ENCODE measurements around the gene PATJ.

The PATJ gene

DNA sequence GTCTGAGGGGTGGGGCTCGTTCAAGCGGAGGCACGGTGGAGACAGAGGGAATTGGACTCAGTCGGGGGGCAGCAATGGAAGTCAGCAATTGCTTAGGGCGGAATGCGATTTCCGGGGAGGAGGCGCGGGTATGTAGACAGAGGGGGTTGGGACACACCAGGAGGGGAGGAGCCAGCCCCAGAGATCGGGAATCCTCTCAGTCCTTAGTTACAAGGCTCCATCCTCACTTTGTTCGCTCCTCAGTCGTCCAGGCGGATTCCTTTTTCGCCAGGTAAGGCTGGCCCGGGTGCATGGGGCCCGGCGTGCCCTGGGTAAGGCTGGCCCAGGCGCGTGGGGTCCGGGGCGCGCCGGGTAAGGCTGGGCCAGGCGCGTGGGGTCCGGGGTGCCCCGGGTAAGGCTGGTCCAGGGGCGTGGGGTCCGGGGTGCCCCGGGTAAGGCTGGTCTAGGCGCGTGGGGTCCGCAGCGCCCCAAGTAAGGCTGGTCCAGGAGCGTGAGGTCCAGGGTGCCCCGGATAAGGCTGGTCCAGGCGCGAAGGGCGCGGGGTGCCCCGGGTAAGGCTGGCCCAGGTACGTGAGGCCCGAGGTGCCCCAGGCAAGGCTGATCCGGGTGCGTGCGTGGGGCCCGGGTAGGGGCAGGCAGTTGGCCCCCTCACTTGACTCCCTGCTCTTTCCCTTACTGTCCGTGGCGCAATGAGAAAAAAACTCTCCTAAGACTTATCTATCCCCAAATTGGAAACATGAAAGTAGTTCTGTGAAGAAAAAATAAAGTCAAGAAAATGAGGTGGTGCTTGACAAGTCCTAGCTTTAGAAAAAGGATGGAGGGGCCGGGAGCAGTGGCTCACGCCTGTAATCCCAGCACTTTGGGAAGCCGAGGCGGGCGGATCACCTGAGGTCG lies 452.6 kb downstream of the PATJ start, which contains the start of gene L1TD1:
Gene L1TD1 (plus strand): TSS at position 199 of the 894 bp plus-strand sequence. CDS start 11,780 bp downstream, outside the sequence.
- H3K27ac ChIP-seq (ENCODE audit: low read depth, low read length), result no peak within 1 kb of the TSS
- H3K36me3 ChIP-seq (ENCODE audit: control insufficient read depth, insufficient read depth, low read length), result no peaks in the 10 kb centered on the region
- H3K4me3 ChIP-seq (ENCODE audit: low read length), result no peak within 1 kb of the TSS
- no peak within 1 kb of the TSS for H3K9ac ChIP-seq (ENCODE audit: low read length)
- no peaks in the 10 kb centered on the region for H3K4me1 ChIP-seq (ENCODE audit: control insufficient read depth, insufficient read depth, low read length)
- no peaks in the 10 kb centered on the region for H3K27me3 ChIP-seq (ENCODE audit: control insufficient read depth, insufficient read depth, low read length)

GRCh38 chr1:62196086-62196690 lies 453.9 kb downstream of the PATJ start:
- Histone ChIP-seq H3K27ac (ENCODE audit: low read depth, low read length) (no peak overlapping the region), H3K4me1 (ENCODE audit: control insufficient read depth, insufficient read depth, low read length) (no peaks in the 10 kb centered on the region), H3K36me3 (ENCODE audit: control insufficient read depth, insufficient read depth, low read length) (no peaks in the 10 kb centered on the region), H3K4me3 (ENCODE audit: low read length) (no peak overlapping the region), H3K27me3 (ENCODE audit: control insufficient read depth, insufficient read depth, low read length) (no peaks in the 10 kb centered on the region), H3K9ac (ENCODE audit: low read length) (no peak overlapping the region)

- no peaks in the 10 kb centered on the region for H3K27me3 ChIP-seq (ENCODE audit: control insufficient read depth, insufficient read depth, low read length)
- no peaks in the 10 kb centered on the region for H3K36me3 ChIP-seq (ENCODE audit: control insufficient read depth, insufficient read depth, low read length)
- no peak overlapping the region for H3K27ac ChIP-seq (ENCODE audit: low read depth, low read length)
- H3K4me3 ChIP-seq (ENCODE audit: low read length), result no peak overlapping the region
- no peak overlapping the region for H3K9ac ChIP-seq (ENCODE audit: low read length)
- no peaks in the 10 kb centered on the region for H3K4me1 ChIP-seq (ENCODE audit: control insufficient read depth, insufficient read depth, low read length)
Measured at GRCh38 chr1:62198069-62198780, 455.9 kb downstream of the PATJ start.

GRCh38 chr1:62198781-62199125 lies 456.5 kb downstream of the PATJ start:
- Histone ChIP-seq H3K36me3 (ENCODE audit: control insufficient read depth, insufficient read depth, low read length) (no peaks in the 10 kb centered on the region), H3K4me1 (ENCODE audit: control insufficient read depth, insufficient read depth, low read length) (no peaks in the 10 kb centered on the region), H3K9ac (ENCODE audit: low read length) (no peak overlapping the region), H3K27me3 (ENCODE audit: control insufficient read depth, insufficient read depth, low read length) (no peaks in the 10 kb centered on the region), H3K4me3 (ENCODE audit: low read length) (no peak overlapping the region), H3K27ac (ENCODE audit: low read depth, low read length) (no peak overlapping the region)

DNA sequence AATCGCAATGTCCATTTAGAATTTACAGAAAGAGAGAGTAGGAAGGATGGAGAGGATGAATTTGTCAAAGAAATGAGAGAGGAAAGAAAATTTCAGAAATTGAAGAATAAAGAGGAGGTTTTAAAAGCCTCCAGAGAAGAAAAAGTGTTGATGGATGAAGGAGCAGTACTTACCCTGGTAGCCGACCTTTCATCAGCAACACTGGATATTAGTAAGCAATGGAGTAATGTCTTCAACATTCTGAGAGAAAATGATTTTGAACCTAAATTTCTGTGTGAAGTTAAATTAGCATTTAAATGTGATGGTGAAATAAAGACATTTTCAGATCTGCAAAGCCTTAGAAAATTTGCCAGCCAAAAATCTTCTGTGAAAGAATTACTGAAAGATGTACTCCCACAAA lies 464.9 kb downstream of the PATJ start:
- no peak overlapping the region for H3K4me3 ChIP-seq (ENCODE audit: low read length)
- no peak overlapping the region for H3K9ac ChIP-seq (ENCODE audit: low read length)
- H3K27ac ChIP-seq (ENCODE audit: low read depth, low read length), result no peak overlapping the region
- no peaks in the 10 kb centered on the region for H3K36me3 ChIP-seq (ENCODE audit: control insufficient read depth, insufficient read depth, low read length)
- no peaks in the 10 kb centered on the region for H3K27me3 ChIP-seq (ENCODE audit: control insufficient read depth, insufficient read depth, low read length)
- no peaks in the 10 kb centered on the region for H3K4me1 ChIP-seq (ENCODE audit: control insufficient read depth, insufficient read depth, low read length)

GRCh38 chr1:62208087-62208486 lies 465.8 kb downstream of the PATJ start:
- no peak overlapping the region for H3K4me3 ChIP-seq (ENCODE audit: low read length)
- no peak overlapping the region for H3K27ac ChIP-seq (ENCODE audit: low read depth, low read length)
- H3K4me1 ChIP-seq (ENCODE audit: control insufficient read depth, insufficient read depth, low read length), result no peaks in the 10 kb centered on the region
- no peak overlapping the region for H3K9ac ChIP-seq (ENCODE audit: low read length)
- H3K36me3 ChIP-seq (ENCODE audit: control insufficient read depth, insufficient read depth, low read length), result no peaks in the 10 kb centered on the region
- H3K27me3 ChIP-seq (ENCODE audit: control insufficient read depth, insufficient read depth, low read length), result no peaks in the 10 kb centered on the region

DNA sequence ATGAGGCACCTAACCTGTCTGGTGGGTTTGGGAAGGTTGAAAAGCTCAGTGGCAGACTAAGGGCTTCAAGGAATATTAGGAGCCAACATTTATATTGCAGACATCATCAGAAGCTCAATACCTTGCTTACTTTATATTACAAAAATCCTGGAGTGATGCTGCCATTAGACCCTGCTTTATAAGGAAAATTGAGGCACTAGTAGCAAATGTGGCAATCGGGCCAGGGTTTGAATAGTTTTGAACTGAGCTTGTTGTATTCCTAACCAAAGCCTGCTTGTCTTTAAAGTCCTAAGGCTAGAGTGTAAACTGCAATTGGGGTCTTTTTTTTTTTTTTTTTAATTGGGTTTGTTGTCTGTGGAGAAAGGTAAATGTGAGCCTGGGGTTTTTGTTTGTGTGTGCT lies 466.7 kb downstream of the PATJ start:
- no peak overlapping the region for H3K27ac ChIP-seq (ENCODE audit: low read depth, low read length)
- H3K4me3 ChIP-seq (ENCODE audit: low read length), result no peak overlapping the region
- no peaks in the 10 kb centered on the region for H3K36me3 ChIP-seq (ENCODE audit: control insufficient read depth, insufficient read depth, low read length)
- H3K9ac ChIP-seq (ENCODE audit: low read length), result no peak overlapping the region
- H3K4me1 ChIP-seq (ENCODE audit: control insufficient read depth, insufficient read depth, low read length), result no peaks in the 10 kb centered on the region
- H3K27me3 ChIP-seq (ENCODE audit: control insufficient read depth, insufficient read depth, low read length), result no peaks in the 10 kb centered on the region

DNA sequence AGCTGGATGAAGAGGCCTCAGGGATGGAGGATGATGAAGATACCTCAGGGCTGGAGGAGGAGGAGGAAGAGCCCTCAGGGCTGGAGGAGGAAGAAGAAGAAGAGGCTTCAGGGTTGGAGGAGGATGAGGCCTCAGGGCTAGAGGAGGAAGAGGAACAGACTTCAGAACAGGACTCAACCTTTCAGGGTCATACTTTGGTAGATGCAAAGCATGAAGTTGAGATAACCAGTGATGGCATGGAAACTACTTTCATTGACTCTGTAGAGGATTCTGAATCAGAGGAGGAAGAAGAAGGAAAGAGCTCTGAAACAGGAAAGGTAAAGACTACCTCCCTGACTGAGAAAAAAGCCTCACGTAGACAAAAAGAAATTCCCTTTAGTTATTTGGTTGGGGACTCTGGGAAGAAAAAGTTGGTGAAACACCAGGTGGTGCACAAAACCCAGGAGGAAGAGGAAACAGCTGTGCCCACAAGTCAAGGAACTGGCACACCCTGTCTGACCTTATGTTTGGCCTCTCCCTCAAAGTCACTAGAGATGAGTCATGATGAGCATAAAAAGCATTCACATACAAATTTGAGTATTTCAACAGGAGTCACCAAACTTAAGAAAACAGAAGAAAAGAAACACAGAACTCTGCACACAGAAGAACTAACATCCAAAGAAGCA lies 467.8 kb downstream of the PATJ start:
- H3K4me3 ChIP-seq (ENCODE audit: low read length), result no peak overlapping the region
- no peaks in the 10 kb centered on the region for H3K36me3 ChIP-seq (ENCODE audit: control insufficient read depth, insufficient read depth, low read length)
- H3K4me1 ChIP-seq (ENCODE audit: control insufficient read depth, insufficient read depth, low read length), result no peaks in the 10 kb centered on the region
- H3K27me3 ChIP-seq (ENCODE audit: control insufficient read depth, insufficient read depth, low read length), result no peaks in the 10 kb centered on the region
- H3K9ac ChIP-seq (ENCODE audit: low read length), result no peak overlapping the region
- H3K27ac ChIP-seq (ENCODE audit: low read depth, low read length), result no peak overlapping the region

DNA sequence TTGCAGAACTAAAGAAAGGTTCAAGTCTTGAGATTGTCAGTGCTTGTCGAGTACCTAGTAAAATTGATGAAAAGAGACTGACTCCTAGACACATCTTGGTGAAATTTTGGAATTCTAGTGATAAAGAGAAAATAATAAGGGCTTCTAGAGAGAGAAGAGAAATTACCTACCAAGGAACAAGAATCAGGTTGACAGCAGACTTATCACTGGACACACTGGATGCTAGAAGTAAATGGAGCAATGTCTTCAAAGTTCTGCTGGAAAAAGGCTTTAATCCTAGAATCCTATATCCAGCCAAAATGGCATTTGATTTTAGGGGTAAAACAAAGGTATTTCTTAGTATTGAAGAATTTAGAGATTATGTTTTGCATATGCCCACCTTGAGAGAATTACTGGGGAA lies 468.7 kb downstream of the PATJ start:
- Histone ChIP-seq H3K27me3 (ENCODE audit: control insufficient read depth, insufficient read depth, low read length) (no peaks in the 10 kb centered on the region), H3K36me3 (ENCODE audit: control insufficient read depth, insufficient read depth, low read length) (no peaks in the 10 kb centered on the region), H3K9ac (ENCODE audit: low read length) (no peak overlapping the region), H3K4me3 (ENCODE audit: low read length) (no peak overlapping the region), H3K27ac (ENCODE audit: low read depth, low read length) (no peak overlapping the region), H3K4me1 (ENCODE audit: control insufficient read depth, insufficient read depth, low read length) (no peaks in the 10 kb centered on the region)

- no peaks in the 10 kb centered on the region for H3K4me1 ChIP-seq (ENCODE audit: control insufficient read depth, insufficient read depth, low read length)
Measured at GRCh38 chr1:62212411-62212810, 470.1 kb downstream of the PATJ start.

DNA sequence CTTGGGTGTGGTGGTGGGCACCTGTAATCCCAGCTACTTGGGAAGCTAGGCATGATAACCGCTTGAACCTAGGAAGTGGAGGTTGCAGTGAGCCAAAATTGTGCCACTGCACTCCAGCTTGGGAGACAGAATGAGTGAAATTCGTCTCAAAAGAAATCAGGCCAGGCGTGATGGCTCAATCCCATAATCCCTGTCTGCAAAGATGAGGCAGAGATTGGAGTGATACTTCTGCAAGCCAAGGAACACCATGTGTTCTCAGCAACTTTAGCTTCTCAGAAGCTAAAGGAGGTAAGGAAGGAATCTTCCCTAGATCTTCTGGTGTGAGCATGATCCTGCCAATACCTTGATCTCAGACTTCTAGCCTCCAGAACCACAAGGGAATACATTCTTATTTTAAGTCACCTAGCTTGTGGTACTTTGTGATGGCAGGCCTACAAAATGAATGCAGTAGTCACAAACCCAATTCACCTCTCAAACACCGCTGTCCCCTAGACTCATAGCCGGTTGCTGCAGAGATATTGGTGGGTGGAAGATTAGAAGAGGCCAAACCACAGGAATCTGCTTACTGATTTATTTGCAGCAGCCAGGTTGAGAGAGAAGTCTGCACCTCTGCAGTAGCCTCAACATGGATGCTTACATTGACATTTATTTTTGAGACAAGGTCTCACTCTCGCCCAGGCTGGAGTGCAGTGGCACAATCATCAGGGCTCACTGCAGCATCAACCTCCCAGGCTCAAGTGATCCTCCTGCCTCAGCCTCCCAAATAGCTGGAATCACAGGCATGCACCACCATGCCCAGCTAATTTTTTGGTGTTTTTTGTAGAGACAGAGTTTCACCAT lies 471.0 kb downstream of the PATJ start:
- Histone ChIP-seq H3K36me3 (ENCODE audit: control insufficient read depth, insufficient read depth, low read length) (no peaks in the 10 kb centered on the region), H3K9ac (ENCODE audit: low read length) (no peak overlapping the region), H3K4me1 (ENCODE audit: control insufficient read depth, insufficient read depth, low read length) (no peaks in the 10 kb centered on the region), H3K4me3 (ENCODE audit: low read length) (no peak overlapping the region), H3K27ac (ENCODE audit: low read depth, low read length) (no peak overlapping the region), H3K27me3 (ENCODE audit: control insufficient read depth, insufficient read depth, low read length) (no peaks in the 10 kb centered on the region)

More at GRCh38 chr1:62212411-62212810, 470.1 kb downstream of the PATJ start:
- no peaks in the 10 kb centered on the region for H3K27me3 ChIP-seq (ENCODE audit: control insufficient read depth, insufficient read depth, low read length)
- no peak overlapping the region for H3K9ac ChIP-seq (ENCODE audit: low read length)
- H3K27ac ChIP-seq (ENCODE audit: low read depth, low read length), result no peak overlapping the region
- no peaks in the 10 kb centered on the region for H3K36me3 ChIP-seq (ENCODE audit: control insufficient read depth, insufficient read depth, low read length)
- no peak overlapping the region for H3K4me3 ChIP-seq (ENCODE audit: low read length)

All from rectal smooth muscle tissue (tissue), 1 donor.